SH-SY5Y (cell line): ENCODE measurements around the gene PYGB.

Experiments used
- GATA2 ChIP-seq: IDR thresholded peaks from 2 replicates; pipeline ENCODE4 v1.6.1; 2011; ENCODE audit warnings: mild to moderate bottlenecking, low read depth, low read length
- GATA3 ChIP-seq: IDR thresholded peaks from 2 replicates; pipeline ENCODE4 v1.6.1; 2011; ENCODE audit warnings: low read depth, mild to moderate bottlenecking, low read length, moderate library complexity

The PYGB gene

DNA sequence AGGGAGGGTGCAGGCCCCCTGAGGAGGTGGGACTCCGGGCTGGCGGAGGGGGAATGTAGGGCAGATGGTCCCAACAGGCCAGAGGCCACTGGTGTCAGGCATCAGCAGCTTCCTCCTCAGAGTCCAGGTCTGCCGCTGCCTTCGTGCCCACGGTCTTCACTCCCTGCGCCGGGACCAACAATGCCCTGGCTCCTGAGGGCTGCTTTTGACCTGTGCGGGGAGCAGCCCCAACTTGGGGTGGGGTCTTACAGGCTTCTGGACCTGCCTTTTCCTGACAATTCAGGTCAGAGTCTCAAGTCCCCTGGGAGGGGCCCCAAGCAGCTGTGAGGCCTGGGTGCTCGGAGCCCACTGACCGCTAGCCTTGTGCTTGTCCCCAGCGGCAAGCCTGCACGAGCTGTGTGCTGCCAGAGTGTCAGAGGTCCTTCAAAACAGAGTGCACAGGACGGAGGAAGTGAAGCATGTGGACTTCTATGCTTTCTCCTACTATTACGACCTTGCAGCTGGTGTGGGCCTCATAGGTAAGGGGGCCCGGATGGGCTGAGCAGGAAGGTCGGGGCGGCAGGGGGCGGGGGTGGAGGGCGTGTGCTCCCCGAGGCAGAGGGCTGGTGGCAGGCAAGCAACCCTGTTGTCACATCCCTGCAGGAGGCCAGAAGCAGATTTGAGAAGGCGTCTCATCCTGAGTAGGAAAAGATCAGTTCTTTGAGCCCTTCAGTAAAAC is 25.3 kb upstream of the PYGB start:
- TF ChIP-seq GATA2: no peak
- TF ChIP-seq GATA3: no peak

DNA sequence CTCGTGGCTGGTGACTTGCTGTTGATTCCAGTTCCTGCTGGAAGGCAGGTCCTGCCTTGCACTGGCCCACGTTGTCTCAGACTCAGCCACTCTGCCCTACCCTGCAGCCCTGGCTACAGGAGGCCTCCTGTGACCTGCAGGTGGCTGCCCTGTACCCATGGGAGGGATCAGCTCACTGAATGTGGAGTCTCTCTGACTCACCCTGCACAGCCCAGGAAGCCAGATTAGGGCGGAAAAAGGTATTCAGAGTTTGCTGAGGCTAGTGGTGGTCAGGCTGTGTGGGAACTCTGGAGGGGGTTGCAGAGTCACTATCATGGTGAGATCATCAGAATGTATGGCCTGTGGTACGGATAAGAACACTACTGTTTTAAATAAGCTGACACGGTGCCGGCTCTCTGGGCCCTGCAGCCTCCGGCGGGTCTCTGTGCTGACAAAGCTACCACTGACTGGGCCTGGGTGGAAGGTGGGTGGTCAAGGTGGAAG is 24.7 kb upstream of the PYGB start:
- TF ChIP-seq GATA3: no peak
- no peak for TF ChIP-seq GATA2

DNA sequence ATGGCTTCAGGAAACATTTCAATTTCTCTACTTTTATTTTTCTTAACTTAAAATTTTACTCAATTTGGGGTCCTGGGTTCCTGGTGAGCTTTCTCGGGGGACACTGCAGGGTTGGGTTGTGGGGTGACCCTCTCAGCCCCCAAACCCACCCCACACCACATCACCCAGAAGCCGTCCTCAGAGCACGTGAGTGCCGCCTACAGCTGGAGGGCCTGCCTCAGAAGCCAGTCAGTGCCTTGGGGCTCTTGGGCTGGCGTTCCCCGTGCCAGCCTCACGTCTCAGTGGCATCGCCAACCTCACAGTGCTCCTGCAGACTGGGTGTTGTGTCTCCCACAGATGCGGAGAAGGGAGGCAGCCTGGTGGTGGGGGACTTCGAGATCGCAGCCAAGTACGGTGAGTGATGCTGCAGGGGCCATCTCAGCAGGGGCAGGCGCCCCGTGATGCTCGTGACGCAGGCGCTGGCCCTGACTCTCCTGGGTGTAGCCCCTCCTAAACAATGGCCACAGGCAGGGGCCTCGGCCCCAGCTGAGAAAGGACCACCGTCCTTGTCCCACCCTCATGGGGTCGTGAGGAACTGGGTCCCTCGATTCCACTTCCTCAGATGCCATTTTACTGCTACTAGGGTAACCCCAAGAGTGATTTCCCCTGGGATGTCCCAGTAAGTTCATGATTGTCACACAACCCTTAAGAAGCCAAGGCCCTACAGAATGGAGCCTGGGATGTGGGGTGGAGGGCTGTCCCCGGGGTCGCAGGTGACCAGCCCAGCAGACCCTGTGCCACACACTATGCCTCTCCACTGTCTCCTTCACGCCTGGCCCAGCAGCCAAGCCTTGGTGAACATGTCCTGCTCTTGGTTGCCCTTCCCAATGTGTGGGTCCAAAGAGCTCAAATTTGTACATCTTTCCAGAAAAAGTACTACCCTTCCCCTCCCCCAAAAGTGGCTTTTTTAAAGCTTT is 23.8 kb upstream of the PYGB start:
- TF ChIP-seq GATA3 (no peak), GATA2 (no peak)

DNA sequence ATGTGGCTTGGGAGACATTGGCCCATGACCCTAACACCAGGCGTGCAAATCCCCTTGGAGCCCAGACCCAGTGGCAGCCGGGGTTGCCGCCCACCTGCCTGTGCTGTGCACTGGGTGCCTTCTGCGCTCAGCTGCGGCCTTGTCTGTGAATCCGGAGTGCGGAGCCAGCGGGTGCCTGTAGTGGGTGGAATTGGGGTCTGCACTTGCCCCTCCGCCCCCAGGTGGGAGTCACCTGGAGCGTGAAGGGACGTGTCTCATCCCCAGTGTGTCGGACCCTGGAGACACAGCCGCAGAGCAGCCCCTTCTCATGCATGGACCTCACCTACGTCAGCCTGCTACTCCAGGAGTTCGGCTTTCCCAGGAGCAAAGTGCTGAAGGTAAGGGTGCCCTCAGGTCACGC is 22.9 kb upstream of the PYGB start:
- TF ChIP-seq GATA2 (no peak), GATA3 (no peak)

DNA sequence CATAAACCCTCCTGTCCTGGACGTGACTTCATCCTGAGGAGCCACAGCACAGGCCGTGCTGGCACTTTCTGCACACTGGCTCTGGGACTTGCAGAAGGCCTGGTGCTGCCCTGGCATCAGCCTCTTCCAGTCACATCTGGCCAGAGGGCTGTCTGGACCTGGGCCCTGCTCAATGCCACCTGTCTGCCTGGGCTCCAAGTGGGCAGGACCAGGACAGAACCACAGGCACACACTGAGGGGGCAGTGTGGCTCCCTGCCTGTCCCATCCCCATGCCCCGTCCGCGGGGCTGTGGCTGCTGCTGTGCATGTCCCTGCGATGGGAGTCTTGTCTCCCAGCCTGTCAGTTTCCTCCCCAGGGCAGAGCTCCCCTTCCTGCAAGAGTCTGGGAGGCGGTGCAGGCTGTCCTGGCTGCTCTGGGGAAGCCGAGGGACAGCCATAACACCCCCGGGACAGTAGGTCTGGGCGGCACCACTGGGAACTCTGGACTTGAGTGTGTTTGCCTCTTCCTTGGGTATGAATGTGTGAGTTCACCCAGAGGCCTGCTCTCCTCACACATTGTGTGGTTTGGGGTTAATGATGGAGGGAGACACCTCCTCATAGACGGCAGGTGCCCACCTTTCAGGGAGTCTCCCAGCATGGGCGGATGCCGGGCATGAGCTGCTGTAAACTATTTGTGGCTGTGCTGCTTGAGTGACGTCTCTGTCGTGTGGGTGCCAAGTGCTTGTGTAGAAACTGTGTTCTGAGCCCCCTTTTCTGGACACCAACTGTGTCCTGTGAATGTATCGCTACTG is 22.0 kb upstream of the PYGB start:
- TF ChIP-seq GATA3 (no peak), GATA2 (no peak)

DNA sequence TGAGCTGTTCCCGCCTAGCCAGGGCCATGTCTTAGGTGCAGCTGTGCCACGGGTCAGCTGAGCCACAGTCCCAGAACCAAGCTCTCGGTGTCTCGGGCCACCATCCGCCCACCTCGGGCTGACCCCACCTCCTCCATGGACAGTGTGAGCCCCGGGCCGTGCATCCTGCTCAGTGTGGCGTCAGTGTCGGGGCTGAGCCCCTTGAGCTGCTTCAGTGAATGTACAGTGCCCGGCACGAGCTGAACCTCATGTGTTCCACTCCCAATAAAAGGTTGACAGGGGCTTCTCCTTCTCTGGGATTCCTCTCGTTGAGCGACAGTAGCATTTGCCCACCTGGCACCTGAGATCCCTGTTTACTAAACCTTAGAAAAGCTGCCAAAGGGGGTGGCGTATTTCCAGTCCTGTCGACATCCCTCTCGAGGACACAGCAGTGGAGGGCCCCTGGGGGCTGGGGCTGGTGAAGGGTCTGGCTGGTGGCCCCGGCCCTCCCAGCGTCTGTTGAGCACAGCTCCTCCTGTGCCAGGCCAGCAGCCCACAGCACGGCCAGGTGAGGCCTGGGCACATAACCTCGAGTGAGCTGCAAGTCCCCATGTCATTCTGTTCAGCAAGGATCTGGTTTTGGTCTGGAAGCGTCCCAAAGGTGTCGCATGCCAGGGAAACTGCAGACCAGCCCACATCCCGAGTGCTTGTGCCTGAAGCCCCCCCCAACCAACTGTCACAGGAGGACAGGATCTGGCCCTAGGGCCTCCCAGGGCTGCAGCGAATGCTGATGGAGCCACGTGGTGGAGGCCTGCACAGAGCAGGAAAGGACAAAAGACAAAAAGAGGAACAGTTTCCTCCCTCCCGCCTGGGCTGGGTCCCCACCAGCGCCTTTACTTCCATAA is 21.2 kb upstream of the PYGB start:
- TF ChIP-seq GATA2: no peak
- no peak for TF ChIP-seq GATA3

DNA sequence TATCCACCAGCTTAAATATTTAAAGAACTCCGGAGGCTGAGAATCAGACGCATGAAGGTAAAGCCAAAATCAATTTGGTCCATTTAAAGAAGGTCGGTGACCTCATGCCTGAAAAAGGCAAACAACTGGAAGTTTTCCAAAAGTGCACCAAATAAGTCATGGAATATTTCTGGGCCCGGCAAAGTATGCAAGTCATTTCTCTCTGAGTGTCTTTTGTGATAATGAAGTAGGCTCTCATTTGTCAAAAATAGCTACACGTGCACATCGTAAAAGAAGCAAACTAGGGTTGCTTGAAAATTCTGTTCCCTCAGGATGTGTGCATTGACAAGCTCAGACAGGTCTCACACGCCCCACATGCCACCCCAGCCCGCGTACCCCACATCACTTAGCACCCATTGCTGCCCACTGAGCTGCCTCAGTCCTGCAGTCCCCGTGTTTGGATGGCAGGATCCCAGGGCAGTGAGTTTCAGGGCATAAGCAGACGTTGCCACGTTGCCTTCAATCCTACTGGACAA is 20.5 kb upstream of the PYGB start:
- TF ChIP-seq GATA2: no peak
- no peak for TF ChIP-seq GATA3

DNA sequence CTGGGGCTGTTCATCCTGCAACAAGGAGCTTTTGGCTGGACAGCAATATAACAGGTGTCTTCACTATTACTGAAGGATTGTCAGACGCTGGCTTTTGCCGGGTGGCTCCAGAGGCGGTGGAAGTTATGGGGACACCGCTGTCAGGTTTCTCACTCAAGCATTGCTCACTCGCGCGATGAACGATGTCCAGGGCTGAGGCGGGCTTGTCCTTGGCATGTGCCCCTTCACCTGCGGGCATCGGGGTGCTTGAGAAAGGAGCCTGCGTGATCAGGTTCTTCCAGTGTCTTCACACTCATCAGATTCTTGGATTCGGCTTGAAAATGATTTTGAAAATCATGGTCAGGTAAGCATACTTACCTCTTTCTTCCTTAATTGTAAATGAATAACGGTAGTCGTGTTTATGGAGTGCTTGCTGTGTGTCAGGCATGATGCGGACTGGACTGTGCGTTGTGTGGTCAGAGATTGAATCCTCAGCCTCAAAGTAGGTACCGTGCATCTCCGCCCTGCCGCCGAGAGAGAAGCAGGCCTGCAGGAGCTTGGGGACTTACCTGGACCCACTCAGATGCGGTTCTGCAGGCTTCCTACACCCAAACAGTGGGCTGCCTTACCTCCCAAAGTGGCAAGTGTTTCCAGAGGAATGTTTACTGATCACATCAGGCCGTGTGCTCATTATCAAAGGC is 18.3 kb upstream of the PYGB start:
- TF ChIP-seq GATA2 (no peak), GATA3 (no peak)

DNA sequence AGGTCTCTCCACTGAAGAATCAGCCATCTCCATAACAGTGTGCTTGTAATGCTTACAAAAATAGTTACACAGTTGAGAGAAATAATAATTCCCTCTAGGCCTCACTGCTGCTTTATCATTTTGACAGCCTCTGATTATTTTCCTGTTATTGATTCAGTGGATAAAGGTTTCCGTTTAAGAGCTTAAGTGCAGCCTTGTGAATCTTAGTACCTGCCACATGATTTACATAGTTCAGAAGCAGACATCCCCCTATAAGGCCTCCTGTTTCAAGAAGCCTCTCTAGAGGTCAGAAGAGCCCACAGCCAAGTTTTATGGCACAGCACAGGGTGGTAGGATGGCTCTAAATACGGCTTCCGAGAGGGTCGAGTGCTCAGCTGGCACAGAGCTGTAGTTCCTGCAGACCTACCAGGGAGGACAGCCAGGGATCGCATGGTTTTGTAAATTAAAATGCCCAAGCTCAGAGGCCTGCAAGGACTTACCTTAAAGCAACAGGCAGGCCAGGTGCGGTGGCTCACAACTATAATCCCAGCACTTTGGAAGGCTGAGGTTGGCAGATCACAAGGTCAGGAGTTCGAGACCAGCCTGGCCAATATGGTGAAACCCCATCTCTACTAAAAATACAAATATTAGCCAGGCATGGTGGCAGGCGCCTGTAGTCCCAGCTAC is 17.6 kb upstream of the PYGB start:
- TF ChIP-seq GATA3 (no peak), GATA2 (no peak)

DNA sequence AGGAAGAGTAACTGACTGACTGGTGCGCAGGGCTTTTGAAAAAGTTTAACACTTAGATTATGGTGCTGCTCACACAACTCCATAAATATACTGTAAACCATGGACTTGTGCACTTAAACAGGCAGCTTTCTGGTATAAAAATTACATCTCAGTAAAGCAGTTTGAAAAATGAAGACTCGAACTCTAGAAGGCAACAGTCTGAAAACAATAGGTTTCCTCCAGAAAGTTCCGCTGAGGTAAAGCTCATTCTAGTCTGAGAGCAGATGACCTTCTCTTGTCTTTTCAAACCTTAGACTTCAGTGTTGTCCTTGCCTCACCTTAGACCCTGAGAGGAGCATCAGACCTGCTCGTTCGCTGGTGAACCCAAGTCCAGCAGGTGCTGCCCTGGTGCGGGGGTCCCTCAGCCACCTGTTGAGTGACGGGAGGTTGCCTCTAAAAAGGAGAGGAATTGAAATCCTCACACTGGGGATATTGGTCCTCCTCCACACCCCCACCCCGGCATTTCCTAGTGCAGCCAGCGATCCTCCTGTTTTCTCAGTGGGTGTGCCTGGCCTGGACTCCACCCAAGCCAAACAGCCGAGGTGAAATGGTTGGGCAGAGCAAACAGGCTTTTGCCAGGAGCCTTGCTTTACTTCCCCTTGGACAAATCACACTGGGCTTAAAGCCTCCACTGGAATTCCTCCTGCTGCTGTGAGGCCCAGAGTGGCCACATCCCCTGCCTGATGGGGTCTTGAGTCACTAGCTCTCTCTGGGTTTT is 14.7 kb upstream of the PYGB start:
- TF ChIP-seq GATA3: no peak
- no peak for TF ChIP-seq GATA2

DNA sequence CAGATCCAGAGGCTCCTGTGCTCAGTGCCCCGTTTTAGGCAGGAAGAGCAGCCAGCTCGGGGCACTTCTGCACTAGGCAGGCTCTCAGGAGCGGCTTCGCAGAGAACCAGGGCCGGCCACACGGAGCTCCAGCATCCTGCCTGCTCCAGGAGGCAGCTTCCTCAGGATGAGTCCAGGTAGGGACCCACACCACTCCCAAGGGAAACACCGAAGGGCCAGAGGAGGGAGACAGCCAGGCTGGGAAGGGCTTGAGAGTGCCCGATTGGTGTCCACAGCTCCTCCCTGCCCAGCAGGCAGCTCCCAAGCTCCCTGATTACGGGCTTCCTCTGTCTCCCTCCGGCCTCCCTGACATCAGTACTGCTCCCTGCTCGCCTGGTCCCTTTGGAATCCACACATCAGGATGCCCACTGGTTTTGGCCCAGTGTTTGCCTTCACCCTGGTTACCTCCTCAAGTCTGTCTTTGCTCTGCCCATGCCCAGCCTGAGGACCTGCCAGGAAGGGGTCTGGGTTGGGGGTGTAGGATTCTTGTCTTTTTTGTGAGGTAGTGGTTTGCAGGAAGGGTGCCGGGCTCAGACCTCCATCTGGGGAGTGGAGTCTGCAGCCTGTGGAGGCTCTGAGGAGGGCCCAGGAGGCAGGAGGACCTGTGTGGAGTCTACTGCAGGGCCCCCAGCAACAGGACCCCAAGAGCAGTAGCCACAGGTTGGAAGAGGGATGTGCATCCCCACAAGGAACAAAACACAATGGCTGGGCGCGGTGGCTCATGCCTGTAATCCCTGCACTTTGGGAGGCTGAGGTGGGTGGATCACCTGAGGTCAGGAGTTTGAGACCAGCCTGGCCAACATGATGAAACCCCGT is 11.2 kb upstream of the PYGB start:
- TF ChIP-seq GATA2: no peak
- TF ChIP-seq GATA3: no peak
